CD4-positive, alpha-beta T cell treated with Interleukin-21 for 1 hour (primary cell): ENCODE results near the gene MOV10L1.
A peak's percentile ranks its signal among the peaks of the same experiment; 100 is the strongest.
"Not testable (repeated sequence)": the region's sequence is repeated elsewhere in the genome, so short reads cannot be mapped to it uniquely, and the experiment has no call there.

Experiments
- DNase-seq: peaks from one replicate; pipeline ENCODE4 v3.0.0-alpha.2; 2020

Gene MOV10L1

DNA sequence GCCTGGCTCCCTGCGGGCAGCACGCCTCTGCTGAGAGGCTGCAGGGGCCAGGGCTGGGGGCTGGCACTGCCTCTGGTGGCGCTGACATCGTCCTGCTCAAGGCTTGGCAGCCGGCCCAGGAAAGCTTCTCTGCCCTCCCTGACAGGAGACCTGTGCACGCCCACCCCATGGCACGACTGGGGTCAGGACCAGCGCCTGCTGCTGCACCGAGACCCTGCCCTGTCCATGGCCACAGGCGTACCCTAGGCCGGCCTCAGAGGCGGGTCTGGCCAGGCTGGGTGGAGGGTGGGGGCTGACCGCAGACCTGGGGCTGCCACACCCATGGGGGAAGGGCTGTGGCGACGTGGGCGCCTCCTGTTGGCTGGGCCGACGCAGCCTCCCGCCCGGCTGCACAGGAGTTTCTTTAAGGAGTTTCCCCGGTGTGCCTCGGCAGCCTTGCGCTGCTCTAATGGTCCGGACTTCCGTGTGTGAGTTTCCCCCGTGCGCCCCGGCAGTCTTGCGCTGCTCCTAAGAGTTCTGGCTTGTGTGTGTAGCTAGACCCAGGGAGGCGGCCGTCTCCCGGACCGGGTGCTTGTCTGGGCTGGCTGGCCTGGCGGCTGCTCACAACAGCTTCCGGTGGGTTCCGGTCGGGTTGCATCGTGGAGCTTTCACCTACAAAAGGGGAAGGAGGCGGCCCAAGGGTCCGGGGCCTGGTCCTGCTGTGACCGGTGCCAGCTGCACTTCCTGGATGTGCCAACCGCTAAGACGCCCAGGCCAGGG, 100.6 kb downstream of the MOV10L1 start:
- peak; percentile 88 for DNase-seq

DNA sequence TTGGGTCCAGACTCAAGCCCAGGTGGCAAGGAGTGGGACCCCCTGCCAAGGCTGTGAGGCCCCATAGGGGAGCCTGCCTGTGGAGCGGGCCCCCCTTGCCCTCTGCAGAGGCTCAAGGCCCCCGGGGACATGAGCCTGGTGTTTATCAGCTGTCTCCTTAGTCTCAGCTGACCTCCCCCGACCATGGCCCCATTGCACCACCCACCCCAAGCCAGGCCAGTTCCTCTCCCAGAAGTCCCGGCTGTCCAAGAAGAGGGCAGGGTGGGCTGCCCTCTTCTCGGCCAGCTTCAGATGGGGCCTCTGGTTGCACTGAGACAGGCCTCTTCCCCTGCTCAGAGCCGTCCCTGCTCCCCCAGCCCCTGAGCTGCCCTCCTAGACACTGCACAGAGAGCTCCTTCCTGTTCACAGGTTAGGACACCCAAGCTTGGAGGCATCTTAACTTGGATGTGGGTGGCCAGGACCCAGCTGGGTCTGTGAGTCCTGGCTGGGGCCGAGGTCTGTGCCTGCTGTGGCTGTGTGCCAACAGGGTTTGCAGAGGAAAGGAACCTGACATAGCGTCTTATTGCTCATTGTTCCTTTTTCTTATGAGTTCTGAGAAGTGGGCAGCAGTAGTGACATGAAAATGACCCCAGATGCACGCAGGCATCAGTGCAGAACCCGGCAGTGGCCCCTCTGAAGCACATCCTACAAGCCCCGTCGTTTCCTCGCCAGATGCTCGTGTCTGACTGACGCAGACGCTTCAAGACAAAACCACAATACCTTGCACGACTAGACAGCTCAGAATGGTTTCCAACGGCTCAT, 101.3 kb downstream of the MOV10L1 start:
- peak; percentile 82 for DNase-seq

DNA sequence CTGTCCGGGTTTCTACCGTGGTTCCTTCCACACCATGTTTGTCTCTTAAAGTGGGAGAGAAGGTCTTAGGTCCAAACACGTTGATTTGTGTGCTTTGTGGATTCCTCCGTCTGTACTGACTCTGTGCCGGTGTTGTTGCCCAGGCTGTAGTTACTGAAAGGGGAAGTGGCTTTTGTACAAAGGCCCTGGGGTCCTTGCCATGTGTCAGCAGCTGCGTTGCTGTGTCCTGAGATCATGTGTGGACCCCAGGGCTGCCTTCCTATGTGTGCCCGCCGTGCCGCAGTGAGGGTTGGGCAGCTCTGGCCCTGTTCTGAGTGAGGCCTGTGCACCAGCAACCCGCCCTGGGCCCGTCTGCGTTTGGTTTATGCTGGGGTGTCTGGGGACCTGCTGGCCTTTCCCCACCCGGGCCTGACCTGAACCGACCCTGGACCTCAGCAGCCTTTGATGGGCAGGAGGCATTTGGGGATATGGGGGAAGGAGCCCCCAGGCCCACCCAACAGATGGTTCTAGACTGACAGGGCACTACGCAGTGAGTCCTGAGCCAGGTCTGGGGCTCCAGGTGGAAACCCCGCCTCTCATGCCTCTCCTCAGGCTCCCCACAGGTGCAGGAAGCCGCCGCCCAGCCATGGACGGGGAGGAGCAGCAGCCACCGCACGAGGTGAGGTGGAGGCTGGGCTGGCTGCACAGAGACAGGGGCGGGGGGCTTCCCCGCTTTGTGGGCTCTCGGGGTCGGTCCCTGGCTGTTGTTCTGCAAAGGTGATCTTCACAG, 102.8 kb downstream of the MOV10L1 start:
- peak; percentile 63 for DNase-seq

DNA sequence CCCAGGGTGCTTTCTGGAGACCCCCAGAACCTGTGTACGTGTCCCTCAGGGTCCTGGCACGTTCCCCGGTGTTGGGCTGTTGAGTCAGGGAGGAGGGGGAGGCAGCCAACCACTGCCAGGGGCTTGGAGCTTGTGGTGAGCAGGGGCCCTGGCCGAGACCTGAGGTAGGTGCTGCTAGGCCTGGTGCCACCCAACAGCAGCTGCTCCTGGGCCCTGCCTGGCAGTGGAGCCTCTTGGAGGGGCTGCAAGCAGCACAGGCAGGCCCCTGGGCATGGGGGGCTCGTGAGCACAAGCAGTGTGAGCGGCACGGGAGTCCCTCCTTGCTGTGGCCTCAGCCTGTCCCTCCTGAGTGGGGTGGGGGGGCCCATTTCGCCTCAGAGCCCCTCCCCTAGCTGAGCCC, 103.8 kb downstream of the MOV10L1 start:
- no peak for DNase-seq

DNA sequence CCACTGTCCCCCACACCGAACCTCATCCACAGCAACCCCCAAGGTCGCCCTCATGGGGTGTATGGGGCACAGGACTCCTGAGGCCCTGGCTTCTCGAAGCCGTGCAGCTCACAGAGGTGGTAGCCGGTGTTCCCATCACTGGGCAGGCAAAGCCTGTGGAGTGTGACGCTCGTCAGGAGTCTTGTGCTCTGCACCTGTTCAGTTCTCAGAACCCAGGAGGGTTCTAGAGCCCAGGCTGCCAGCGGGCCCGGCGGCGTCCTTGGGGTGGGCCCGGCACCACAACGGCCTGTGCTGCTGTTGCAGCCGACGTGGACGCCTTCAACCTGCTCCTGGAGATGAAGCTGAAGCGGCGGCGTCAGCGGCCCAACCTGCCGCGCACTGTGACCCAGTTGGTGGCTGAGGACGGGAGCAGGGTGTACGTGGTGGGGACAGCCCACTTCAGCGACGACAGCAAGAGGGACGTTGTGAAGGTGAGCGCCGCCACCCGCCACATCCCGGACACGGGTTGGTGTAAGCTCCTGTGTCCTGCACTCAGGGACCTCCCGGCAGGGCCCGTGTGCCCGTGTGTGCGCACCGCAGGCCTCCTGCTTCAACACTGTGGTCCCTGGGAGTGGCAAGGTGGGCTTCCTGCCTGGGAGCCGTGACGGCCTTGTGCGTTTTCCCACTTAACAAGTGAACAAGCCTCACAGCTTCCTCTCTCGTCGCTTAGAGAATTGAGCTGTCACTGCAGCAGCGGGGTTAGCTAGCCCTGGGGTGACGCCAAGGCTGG, 104.4 kb downstream of the MOV10L1 start:
- DNase-seq = no peak

DNA sequence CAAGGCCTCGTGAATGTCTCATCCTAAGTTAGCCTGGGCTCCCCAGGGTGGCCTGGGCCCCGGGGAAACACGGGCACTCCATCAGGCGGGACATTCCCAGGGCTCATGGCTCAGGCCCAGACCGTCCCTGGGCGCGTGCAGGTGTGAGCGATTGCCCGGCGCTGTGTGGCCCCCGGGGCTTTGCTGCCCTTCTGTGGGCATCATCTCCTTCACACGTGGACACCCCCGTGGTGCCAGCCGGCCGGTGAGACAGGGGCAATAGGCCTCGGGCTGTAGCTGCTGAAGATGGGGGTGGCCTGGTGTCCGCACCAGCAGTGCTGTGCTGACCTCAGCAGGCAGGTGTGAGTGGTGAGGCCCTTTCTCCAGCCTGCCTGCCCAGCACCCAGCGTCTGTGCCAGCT, 106.5 kb downstream of the MOV10L1 start:
- no peak for DNase-seq

DNA sequence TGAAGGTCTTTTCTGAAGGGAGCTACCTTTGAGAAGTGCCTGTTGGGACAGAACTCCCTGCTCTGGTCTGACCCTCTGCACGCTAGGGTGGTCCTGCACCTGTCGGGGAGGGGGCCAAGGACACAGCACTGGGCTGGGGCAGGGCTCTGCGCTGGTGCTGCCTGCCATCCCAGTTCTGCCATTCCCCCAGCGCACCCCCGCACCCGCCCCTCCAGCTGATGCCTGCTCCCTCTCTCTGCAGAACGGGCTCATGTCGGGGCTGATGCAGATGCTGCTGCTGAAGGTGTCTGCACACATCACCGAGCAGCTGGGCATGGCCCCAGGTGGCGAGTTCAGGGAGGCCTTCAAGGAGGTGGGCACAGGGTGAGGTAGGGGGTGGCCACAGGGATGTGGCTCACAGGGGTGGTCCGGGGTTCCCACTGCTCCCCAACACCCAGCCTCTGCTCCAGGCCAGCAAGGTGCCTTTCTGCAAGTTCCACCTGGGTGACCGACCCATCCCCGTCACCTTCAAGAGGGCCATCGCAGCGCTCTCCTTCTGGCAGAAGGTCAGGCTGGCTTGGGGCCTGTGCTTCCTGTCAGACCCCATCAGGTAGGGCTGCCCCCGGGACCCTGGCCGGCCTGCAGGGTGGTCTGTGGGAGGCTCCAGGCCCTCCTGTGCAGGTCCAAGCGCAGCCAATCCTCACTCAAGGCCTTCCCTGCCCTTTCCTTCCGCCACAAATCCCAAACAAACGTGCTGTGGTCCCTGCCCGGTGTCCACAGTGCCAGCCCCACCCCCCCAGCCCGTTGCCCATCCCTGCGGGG, 107.4 kb downstream of the MOV10L1 start:
- DNase-seq = no peak

DNA sequence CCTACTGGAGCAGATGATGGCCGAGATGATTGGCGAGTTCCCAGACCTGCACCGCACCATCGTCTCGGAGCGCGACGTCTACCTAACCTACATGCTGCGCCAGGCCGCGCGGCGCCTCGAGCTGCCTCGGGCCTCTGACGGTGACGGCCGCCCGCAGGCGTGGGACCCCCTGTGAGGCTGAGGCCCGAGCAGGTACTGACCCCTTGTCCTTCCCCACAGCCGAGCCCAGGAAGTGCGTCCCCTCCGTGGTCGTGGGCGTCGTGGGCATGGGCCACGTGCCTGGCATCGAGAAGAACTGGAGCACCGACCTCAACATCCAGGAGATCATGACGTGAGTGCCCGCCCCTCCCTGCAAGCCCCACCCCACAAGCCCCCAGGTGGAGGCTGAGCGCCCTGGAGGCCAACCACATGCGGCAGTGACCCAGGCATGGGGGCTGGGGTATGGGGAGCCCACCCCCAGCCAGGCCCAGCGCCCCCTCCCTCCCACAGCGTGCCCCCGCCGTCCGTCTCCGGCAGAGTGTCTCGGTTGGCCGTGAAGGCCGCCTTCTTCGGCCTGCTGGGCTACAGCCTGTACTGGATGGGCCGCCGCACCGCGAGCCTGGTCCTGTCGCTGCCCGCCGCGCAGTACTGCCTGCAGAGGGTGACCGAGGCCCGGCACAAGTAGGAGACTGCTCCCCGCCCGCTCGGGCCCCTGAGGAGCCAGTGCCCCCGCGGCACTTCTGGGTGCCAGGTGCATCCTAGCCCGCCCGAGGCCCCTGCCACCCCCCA, 108.2 kb downstream of the MOV10L1 start:
- DNase-seq = no peak

DNA sequence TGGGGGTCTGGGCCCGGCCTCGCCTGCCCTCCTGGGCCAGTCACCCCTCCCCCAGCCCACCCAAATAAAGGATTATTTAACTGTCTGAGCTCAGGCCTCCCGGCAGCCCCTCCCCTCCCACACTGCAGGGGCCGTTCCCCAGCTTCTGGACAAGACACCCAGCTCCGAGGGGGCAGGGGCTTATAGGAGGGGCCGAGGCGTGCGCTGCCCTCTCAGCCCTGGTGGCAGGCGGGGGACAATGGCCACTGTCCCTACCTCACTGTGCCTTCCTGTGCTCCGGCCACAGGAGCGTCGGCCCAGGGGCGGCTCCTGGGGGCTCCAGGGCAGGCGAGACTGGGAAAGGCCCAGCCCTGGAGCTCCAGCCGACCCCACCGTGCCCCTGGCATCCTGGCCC, 108.8 kb downstream of the MOV10L1 start:
- DNase-seq = no peak

DNA sequence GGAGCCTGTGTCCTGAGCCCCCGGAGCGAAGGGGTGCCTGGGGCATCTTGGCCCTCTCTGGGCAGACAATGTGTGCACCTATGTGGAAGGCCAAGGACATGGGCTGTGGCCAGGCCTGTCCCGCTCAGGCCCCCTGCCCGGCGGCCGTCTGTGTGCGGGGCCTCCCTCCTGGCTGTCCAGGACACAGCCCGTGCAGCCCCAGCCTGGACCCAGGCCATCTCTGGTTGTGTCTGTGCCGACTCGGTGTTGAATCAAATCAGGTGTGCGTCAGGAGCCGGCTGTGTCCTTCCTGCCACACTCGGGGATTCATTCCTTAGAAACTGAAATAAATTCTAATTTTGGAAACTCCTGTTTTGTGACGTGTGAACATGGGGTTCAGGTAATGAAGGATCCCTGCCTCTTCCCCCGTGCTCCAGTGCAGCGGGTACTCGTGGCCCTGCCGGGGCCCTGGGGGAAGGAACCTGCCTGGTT, 109.5 kb downstream of the MOV10L1 start:
- DNase-seq = no peak

DNA sequence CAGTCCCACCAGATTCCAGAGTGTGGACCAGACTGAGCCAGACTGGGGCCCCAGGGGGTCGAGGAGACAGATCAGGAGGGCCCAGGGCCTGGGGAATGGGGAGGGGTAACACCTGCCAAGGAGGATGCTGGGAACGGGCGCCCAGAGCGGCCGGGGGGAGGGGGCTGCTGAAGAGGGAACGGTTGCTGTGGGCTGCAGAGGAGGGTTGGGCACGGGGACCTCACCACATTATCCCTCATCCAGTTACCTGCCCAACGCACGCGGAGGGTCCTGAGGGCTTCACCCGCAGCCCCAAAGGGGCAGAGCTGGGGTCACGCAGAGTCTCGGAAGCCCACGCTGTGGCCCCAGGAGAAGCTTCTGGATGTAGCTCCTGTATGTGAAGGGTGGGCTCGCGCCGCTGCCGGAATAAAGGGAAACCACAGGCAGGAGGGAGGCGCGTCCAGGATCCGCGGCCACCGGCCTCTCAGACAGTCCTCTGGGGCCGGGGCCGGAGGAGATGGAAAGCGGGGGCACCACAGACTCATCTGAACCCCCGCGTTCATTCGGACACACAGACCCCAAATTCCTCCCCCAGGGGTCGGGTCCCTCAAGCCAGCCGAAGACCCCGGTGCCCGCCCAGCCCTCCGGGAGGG, 110.1 kb downstream of the MOV10L1 start:
- peak; percentile 22 for DNase-seq

DNA sequence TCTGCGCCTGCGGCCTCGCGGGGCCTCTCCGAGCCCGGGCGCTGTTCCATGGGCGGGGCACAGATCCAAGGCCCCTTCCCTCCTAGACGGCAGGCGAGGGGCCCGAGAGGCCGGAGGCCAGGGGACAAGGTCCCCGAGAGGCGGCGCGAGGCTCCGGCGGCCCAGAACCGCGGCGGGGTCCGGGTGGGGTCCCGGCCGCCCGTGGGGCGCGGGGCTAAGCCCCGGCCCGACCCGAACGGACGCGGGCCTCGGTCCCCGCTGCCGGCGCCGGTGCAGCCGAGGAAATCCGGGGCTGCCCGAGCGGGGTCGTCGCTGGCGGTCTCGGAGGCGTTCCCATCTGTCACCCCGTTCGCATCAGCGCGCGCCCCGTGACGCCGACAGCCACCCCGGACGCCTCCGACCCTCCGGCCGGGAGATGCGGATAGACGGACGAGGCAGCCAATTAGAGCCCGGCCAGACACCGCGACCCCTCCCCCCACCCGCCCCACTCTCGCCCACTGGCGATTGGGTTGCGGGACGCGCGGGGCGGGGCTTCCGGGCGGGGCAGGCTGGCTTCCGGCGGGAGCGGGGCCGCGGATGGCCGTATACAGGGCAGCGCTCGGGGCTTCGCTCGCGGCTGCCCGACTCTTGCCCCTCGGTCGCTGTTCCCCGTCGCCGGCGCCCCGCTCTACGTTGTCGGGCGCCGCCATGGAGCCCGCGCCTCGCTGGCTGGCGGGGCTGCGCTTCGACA, 110.8 kb downstream of the MOV10L1 start, which contains the start of gene SELENOO:
SELENOO (plus strand) TSS at position 551 of the 730 bp plus-strand sequence; CDS start at position 577, 26 bp downstream.
- DNase-seq = peak; percentile 94

DNA sequence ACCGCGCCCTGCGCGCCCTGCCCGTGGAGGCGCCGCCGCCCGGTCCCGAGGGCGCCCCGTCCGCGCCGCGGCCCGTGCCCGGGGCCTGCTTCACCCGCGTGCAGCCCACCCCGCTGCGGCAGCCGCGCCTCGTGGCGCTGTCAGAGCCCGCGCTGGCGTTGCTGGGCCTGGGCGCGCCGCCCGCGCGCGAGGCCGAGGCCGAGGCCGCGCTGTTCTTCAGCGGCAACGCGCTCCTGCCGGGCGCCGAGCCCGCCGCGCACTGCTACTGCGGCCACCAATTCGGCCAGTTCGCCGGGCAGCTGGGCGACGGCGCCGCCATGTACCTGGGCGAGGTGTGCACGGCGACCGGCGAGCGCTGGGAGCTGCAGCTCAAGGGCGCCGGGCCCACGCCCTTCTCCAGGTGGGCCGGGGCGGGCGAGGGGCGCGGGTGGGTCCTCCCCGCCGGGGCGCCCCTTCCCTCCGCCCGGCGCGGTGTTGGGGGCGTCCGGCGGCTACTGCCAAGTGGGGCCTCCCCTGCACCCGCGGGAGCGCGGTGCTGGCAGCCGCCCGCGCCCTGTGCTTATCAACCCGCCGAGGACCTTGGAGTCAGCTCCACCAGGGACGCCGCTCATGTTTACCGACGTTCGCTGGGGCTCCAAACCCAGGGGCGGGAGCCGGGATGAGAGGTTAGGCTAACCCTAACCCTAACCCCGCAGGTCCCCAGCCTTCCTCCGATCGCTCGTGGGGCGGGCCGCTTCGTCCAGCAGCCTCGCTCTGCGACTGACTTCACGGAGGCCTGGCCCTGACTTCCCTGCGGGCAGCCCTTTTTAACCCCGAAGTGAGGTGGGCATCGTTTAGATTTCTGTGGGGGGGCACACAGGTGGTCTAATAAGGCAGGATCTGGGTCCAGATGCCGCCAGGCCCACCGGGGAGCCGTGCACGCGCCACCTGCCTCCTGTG, 111.7 kb downstream of the MOV10L1 start:
- DNase-seq = no peak

DNA sequence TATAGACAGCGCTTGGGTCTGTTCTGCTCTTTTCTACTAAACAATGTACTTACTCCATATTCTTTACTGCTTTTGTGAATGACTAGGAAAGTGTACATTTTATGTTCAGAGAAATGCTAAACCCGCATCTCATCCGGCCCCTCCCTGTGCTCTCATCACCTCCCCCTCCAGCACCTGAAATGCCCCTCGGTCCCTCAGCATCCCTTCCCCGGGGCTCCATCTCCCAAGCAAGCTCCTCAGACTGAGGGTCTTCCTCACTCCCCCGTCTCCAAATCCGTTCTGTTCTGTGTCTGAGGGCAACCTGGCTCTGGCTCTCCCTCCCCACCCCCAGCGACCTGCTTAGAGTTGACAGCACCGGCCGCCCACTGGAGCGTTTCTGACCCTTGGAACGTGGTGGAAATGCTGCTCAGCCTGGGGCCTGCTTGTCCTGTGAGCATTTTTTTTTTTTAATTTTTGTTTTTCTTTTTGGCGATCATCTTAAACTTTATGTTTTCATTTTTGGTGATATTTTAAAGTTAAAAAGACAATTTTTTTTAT, 112.4 kb downstream of the MOV10L1 start:
- no peak for DNase-seq

DNA sequence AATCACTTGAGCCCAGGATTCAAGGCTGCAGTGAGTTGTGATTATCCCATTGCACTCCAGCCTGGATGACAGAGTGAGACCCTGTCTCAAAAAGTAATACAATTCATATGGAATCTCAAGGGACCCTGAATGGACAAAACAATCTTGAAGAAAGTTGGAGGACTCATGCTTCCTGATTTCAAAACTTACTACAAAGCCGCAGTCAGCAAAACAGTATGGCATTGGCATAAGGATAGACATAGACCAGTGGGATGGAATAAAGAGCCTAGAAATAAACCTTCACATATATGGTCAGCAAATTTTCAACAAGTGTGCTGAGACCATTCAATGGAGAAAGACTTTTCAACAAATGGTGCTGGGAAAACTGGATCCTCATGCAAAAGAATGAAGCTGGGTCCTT, 113.5 kb downstream of the MOV10L1 start:
- no peak for DNase-seq

DNA sequence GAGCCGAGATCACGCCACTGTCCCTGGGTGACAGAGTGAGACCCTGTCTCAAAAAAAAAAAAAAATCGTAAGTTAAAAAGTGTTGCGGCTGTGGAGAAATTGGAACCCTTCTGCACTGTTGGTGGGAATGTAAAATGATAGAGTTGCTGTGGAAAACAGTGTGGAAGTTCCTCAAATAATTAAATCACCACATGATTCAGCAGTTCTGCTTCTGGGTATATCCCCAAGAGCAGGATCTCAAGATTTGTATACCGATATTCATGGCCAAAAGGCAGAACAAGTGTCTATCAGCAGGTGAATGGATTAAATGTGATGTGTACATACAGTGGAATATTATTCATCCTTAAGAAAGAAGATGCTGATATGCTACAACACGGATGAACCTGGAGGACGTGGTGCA, 114.8 kb downstream of the MOV10L1 start:
- DNase-seq = no peak

DNA sequence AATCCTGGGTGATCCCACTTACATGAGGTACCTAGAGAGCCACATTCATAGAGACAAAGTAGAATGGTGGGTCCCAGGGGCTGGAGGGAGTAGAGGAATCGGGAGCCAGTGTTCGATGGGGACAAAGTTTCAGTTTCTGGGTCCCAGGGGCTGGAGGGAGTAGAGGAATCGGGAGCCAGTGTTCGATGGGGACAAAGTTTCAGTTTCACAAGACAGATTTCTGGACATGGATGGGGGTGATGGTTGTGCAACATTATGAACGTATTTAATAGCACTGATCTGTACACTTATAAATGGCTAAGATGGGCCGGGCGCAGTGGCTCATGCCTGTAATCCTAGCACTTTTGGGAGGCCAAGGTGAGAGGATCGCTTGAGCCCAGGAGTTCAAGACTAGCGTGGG, 115.2 kb downstream of the MOV10L1 start:
- DNase-seq = not testable (repeated sequence)
